ENCODE measurements around the gene GPX1. TPM values are rescaled to one million over a fixed set of nuclear protein-coding genes. Genes with fewer than 3 reads are reported as not detected.

GPX1 gene
- total and polyA plus RNA-seq, 2 experiments from 2014 or later = 186 to 440 TPM

- Histone ChIP-seq H3K36me3 (replicated peaks; ENCODE audit: insufficient read depth, low read depth) (no peaks in the 10 kb centered on the region), H3K9me2 (replicated peaks; ENCODE audit: insufficient read depth) (no peaks in the 10 kb centered on the region), H3K4me2 (no peak overlapping the region), H4K20me1 (ENCODE audit: insufficient read depth, poor library complexity, severe bottlenecking) (peaks cover 88% of the 10 kb centered on the region), H3K4me3 (no peak overlapping the region), H3K79me2 (peaks cover 99% of the 10 kb centered on the region), H3K27ac (no peak overlapping the region), H3K27me3 (no peaks in the 10 kb centered on the region), H3K4me1 (ENCODE audit: insufficient read depth) (no peaks in the 10 kb centered on the region), H2AFZ (no peak overlapping the region), H3K9me3 (ENCODE audit: low read depth) (no peaks in the 10 kb centered on the region)
- no peak for TF ChIP-seq EZH2 (IDR thresholded peaks at IDR 0.05; ENCODE audit: borderline replicate concordance)
- no peak for TF ChIP-seq EZH2phosphoT487 (IDR thresholded peaks at IDR 0.05; ENCODE audit: low read depth, severe bottlenecking, unreplicated experiment)
- no peak for TF ChIP-seq CTCF (IDR thresholded peaks at IDR 0.05; ENCODE audit: poor library complexity)
- no peak for DNase-seq (ENCODE audit: low spot score)
- WGBS (ENCODE audit: low lambda C conversion rate, missing lambda C conversion rate) = 93% methylated on average over 11 of the region's 11 CpGs
Measured at GRCh38 chr3:49378249-49378895, 20.2 kb upstream of the GPX1 start.

- 100% methylated on average over 1 of the region's 1 CpG for WGBS (ENCODE audit: low lambda C conversion rate, missing lambda C conversion rate)
- Histone ChIP-seq H4K20me1 (ENCODE audit: insufficient read depth, poor library complexity, severe bottlenecking) (peaks cover 81% of the 10 kb centered on the region), H3K4me1 (ENCODE audit: insufficient read depth) (no peaks in the 10 kb centered on the region)
Measured at GRCh38 chr3:49377483-49377882, 19.3 kb upstream of the GPX1 start.

GRCh38 chr3:49371946-49372345 is 13.8 kb upstream of the GPX1 start:
- Histone ChIP-seq H3K36me3 (replicated peaks; ENCODE audit: insufficient read depth, low read depth) (no peaks in the 10 kb centered on the region), H4K20me1 (ENCODE audit: insufficient read depth, poor library complexity, severe bottlenecking) (peaks cover 34% of the 10 kb centered on the region), H2AFZ (no peak overlapping the region), H3K27ac (no peak overlapping the region), H3K9me2 (replicated peaks; ENCODE audit: insufficient read depth) (no peaks in the 10 kb centered on the region), H3K9me3 (ENCODE audit: low read depth) (no peaks in the 10 kb centered on the region), H3K79me2 (peaks cover 96% of the 10 kb centered on the region), H3K4me1 (ENCODE audit: insufficient read depth) (no peaks in the 10 kb centered on the region), H3K4me3 (no peak overlapping the region), H3K27me3 (no peaks in the 10 kb centered on the region), H3K4me2 (no peak overlapping the region)
- TF ChIP-seq CTCF (IDR thresholded peaks at IDR 0.05; ENCODE audit: poor library complexity) (no peak), EZH2 (IDR thresholded peaks at IDR 0.05; ENCODE audit: borderline replicate concordance) (no peak), EZH2phosphoT487 (IDR thresholded peaks at IDR 0.05; ENCODE audit: low read depth, severe bottlenecking, unreplicated experiment) (no peak)
- DNase-seq (ENCODE audit: low spot score) = no peak

More at GRCh38 chr3:49377483-49377882, 19.3 kb upstream of the GPX1 start:
- Histone ChIP-seq H3K9me2 (replicated peaks; ENCODE audit: insufficient read depth) (no peaks in the 10 kb centered on the region), H2AFZ (no peak overlapping the region), H3K36me3 (replicated peaks; ENCODE audit: insufficient read depth, low read depth) (no peaks in the 10 kb centered on the region), H3K9me3 (ENCODE audit: low read depth) (no peaks in the 10 kb centered on the region), H3K4me3 (no peak overlapping the region), H3K79me2 (peaks cover 99% of the 10 kb centered on the region), H3K27me3 (no peaks in the 10 kb centered on the region), H3K27ac (no peak overlapping the region), H3K4me2 (no peak overlapping the region)
- no peak for TF ChIP-seq CTCF (IDR thresholded peaks at IDR 0.05; ENCODE audit: poor library complexity)
- no peak for TF ChIP-seq EZH2 (IDR thresholded peaks at IDR 0.05; ENCODE audit: borderline replicate concordance)
- no peak for TF ChIP-seq EZH2phosphoT487 (IDR thresholded peaks at IDR 0.05; ENCODE audit: low read depth, severe bottlenecking, unreplicated experiment)
- no peak for DNase-seq (ENCODE audit: low spot score)

All from hepatocyte (in vitro differentiated cells).